C4-2B (cell line): Measurements from ENCODE around the gene EFCC1.

ENCODE experiments used
- H3K27ac ChIP-seq: fragments of 450-650 bp; 2 replicates; pipeline ENCODE4 v1.5.1; 2017
- ZFX ChIP-seq: fragments of 450-650 bp; IDR thresholded peaks from 2 replicates; pipeline ENCODE4 v1.6.1; 2017
- TF ChIP-seq, protein P1 (sequence below): fragments of 450-650 bp; conservative IDR thresholded peaks from 2 replicates; pipeline ENCODE4 v1.5.1; 2017; ENCODE audit warnings: mild to moderate bottlenecking

Gene EFCC1

DNA sequence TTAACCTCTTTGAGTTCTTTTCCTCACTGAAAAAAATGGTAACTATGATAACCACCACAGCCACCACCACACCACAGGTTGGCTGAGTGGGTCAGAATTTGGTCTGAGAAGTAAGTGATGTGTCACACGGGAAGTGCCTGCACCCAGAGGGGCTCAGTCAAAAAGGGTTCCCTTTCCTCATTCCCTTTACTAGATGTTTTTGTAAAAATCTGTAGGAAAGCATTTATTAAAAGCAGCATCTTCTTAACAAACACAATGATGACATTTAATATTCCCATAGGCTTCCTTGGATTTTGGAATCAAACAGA, 30.4 kb upstream of the EFCC1 start:
- H3K27ac ChIP-seq = no peak overlapping the region
- TF ChIP-seq, protein P1, sequence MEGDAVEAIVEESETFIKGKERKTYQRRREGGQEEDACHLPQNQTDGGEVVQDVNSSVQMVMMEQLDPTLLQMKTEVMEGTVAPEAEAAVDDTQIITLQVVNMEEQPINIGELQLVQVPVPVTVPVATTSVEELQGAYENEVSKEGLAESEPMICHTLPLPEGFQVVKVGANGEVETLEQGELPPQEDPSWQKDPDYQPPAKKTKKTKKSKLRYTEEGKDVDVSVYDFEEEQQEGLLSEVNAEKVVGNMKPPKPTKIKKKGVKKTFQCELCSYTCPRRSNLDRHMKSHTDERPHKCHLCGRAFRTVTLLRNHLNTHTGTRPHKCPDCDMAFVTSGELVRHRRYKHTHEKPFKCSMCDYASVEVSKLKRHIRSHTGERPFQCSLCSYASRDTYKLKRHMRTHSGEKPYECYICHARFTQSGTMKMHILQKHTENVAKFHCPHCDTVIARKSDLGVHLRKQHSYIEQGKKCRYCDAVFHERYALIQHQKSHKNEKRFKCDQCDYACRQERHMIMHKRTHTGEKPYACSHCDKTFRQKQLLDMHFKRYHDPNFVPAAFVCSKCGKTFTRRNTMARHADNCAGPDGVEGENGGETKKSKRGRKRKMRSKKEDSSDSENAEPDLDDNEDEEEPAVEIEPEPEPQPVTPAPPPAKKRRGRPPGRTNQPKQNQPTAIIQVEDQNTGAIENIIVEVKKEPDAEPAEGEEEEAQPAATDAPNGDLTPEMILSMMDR = no peak
- TF ChIP-seq ZFX = no peak

DNA sequence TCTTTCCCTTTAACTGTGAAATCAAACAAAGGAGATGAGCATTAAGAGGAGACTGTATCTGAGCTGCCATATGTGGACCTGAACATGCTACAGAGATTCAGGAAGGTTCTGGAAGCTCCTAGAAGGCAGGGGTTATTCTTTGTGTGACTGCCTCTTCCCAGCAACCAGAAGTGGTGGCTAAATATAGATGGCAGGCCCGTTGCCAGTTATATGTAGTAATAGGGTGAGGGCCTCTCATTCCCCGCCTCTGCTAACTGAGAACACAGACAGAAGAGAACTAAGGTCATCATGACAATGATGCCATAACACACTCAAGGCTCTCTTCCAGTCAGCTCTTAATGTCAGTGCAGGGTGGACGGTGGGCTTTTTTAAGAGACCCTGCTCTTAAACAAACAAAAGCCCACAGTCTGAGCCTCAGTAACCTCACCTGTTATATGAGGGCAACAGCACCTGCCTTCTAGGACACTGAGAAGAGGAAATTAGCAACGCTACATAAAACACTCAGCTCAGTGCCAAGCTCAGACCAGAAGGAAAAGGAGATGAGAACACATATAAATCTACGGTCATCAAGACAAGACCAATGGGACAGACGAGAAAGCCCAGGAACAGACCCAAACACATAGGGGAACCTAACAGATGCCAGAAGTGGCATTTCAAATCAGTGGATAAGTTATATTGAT, 29.5 kb upstream of the EFCC1 start:
- TF ChIP-seq, protein P1 = no peak
- H3K27ac ChIP-seq = no peak overlapping the region

DNA sequence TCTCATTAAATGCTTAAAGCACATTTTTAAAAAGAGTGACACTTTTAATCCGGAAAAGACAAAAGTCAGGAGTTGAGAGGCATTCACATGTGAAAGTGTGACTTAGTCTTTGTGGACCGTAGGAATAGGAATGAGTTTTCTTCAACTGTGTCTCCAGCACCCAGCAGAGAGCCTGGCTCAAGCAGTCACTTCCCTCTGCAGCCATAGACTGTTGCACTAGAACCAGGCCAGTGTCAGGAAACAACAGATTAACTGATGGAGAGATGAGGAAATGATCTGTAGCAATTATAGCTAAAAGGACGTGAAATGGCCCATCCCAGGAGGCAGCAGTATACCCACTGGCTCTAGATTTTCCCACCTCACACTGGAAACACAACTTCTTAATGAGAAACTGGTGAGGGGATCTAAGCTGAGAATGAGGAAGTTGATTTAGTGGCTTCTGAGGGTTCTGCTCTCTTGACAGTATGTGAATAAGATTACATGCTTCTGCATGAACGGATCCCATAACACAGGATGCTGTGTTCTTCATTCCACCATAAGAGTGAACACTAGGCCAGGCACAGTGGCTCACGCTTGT, 27.0 kb upstream of the EFCC1 start:
- TF ChIP-seq ZFX = no peak
- TF ChIP-seq, protein P1 = no peak
- H3K27ac ChIP-seq = no peak overlapping the region

DNA sequence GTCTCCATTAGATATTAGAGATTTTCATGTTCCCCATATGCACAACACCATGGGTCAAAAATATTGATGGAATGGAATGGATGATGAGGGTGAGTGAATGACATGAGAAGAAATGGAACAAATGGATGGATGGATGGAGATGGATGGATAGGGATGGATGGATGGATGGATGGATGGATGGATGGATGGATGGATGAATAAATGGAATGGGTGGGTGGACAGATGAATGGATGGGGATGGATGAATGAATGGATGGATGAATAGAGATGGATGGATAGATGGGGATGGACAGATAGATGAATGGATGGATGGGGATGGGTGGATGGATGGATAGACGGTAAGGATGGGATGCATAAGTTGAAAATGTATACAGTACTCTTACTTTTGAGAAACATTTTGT, 25.8 kb upstream of the EFCC1 start:
- H3K27ac ChIP-seq = no peak overlapping the region
- TF ChIP-seq, protein P1 = no peak
- TF ChIP-seq ZFX = no peak

DNA sequence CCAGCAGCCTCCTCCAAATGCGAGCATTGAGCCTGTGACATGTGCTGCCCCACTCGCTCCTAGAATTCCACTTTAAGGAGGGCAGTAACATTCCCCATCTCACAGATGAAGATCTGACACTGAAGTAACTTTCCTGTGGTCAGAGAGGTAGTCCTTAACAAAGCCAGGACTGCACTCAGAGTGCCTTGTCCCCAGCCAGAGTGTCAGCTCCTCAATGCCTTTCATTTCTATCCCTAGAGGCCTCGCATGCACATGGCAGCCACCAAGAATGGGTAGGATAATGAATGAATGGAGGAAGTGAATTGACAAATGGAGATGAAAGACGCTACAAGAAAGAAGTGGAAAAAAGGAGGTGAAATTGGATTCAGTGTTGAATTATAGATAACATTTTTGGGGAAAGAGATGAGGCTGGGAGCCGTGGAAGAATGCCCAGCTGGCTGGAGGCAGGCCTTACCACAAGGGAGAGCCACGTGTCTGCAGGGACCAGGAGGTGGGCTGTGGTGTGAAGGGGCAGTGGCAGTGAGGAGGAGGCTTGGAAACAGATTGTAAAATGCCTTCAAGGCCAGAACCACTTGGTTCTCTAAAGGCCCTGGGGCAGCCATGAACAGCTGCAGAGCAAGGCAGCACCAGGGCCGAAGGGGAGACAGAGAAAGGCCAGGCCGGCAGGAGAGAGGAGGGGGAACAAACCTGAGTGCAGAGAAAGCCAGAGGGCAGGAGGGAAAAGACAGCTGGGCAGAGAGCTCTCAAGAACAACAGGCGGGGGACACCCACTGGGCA, 17.6 kb upstream of the EFCC1 start:
- no peak for TF ChIP-seq ZFX
- TF ChIP-seq, protein P1 = no peak
- H3K27ac ChIP-seq = no peak overlapping the region

DNA sequence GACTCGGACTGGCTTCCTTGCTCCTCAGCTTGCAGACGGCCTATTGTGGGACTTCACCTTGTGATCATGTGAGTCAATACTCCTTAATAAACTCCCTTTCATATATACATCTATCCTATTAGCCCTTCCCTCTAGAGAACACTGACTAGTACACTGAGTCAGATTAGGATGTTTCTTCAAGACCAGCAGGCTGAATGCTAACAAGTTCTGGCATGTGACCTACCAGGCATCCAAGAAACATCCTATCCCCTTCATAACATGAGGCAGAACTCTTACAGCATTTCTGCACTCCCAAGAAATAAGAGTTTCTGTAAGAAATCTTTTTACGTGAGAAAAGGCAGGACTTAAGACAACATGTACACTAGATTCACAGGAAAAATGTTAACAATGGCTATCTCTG, 16.5 kb upstream of the EFCC1 start:
- TF ChIP-seq, protein P1 = no peak
- no peak for TF ChIP-seq ZFX
- H3K27ac ChIP-seq = no peak overlapping the region

DNA sequence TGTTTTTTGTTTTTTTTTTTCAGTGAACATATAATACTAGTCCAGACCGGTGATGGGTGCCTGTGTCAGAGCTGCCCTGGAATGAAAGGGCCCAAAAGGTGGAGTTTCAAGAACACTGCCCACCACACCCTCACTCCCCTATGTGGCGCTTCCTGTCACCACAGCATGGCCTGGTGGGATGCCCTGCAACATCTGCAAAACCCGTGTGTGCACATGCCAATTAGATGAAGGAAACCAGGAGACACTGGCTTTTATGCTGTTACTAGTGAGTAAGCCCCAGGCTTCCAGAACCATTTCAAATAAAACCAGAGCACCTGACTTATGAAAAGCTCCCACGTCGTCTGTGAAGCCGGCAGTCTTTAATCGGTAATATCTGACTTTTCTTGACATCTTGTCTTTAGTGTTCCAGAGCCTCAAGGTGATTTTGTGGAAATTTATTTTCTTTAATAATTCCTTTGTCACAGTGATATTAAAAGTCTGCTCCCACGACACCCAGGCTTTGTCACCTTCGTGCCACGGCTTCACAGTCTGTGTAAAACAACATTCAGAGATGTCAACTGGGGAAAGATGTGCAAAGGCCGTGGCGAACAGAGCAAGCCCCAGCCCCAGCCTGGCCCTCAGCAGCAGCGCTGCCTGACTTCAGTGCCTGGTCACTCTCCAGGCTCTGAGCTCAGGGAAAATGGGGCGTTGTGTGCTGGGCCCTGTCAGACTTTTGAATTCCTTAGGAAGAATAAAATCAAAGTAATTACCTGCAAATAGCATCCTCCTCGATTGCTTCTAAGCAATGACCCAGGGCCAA, 13.6 kb upstream of the EFCC1 start:
- H3K27ac ChIP-seq = no peak overlapping the region
- TF ChIP-seq, protein P1 = no peak
- no peak for TF ChIP-seq ZFX
